NCI-H524 (cell line): Measurements from ENCODE around the gene ZNF76.

ENCODE experiments used
- DNase-seq, 2 experiments: peaks; one replicate each; lab custom pipeline; 2025; lab: John Stamatoyannopoulos, UW

The ZNF76 gene

GRCh38 chr6:35330541-35331119 lies 71.1 kb downstream of the ZNF76 start:
- no peak for DNase-seq

- DNase-seq: peak in 1 of 2 experiments; percentile 39
Observed at GRCh38 chr6:35332074-35332887, 72.7 kb downstream of the ZNF76 start.

GRCh38 chr6:35341557-35341956 lies 82.0 kb downstream of the ZNF76 start:
- no peak for DNase-seq

DNA sequence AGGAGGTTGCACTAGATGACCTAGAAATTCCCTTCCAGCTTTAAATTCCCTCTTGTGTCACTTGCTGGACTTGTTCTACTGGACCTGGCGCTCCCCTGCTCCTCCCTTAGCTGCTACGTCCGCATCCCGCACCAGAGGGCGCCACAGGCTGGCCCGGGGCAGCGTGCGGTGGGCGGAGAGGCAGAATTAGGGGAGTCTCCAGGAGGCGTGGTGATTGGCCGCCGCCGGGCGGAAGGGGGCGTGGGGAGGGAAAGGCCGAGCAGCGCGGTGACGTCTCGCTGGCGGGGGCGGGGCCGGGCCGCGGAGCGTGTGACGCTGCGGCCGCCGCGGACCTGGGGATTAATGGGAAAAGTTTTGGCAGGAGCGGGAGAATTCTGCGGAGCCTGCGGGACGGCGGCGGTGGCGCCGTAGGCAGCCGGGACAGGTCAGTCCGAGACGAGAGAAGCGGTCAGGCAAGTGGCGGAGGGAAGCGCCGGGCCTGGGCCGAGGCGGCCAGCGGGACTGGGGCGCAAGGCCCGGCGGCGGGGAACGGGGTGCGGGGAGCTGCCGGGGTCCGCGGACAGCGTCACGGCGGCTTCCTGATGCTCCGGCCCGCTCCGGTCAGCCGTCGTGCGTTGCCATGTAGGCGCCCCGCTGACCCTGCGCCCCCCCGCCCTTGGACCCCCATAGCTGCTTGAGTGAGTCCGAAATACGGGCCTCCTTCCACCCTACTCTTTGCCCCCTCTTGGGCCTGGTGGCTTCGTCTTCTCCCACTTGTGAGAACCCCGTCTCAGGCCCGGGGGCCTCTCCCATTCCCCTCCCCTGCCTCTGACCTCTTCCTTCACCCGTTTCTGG lies 82.9 kb downstream of the ZNF76 start, which contains the start of gene PPARD:
TSS of gene PPARD (plus strand) at position 301 of the 834 bp plus-strand sequence. CDS start 68,530 bp downstream, outside the sequence.
- peak; percentile 87 to 94 for DNase-seq

GRCh38 chr6:35343092-35343834 lies 83.7 kb downstream of the ZNF76 start:
- no peak for DNase-seq

DNA sequence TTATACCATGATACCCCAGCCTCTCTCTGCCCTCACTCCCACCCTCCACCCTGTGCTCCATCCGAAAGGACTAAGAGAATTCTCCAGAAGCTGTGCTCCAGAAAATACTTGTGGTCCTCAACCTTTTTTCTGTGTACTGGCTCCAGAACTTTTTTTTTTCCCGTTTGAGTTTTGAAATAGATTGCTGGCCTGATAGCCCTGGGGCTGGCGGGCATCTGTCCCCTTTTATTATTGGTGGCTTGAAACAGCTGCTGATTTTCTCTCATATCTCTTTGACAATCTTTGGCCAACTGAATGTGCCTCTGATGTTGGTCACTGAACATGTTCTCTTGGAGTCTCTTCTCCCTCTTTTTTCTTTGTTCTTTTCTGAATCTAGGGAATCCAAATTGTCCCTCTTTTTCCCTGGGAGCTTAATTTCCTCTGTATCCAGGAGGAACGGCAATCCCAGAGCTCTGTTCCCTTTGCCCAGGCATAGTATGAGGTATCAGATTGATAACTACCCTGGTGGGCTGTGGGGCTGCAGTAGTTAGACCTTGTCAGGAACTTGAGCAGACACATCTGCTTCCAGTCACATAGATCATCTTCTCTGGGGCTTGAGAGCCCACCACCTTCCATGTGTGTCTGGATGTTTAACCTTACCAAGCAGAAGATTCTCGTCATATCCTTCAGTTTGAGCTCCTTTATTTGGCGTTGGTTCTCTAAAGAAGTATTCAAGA lies 84.5 kb downstream of the ZNF76 start:
- no peak for DNase-seq
